Left forelimb (tissue), 1 donor: ENCODE measurements around the gene HSPA1A.

Experiments
- DNase-seq: peaks from one replicate; pipeline ENCODE4 v3.0.0-alpha.2; 2018; ENCODE audit warnings: low spot score

Gene HSPA1A

GRCh38 chr6:31865205-31866118 lies 50.1 kb downstream of the HSPA1A start:
- DNase-seq: no peak
